Activated naive CD4-positive, alpha-beta T cell treated with anti-CD3 and anti-CD28 coated beads, Interleukin-2, amount 50 U/mL, for 72 hours (primary cell): ENCODE results near the gene FOXL3. TPM values are rescaled to one million over a fixed set of nuclear protein-coding genes. Genes with fewer than 3 reads are reported as not detected.
"Not testable (repeated sequence)": the region's sequence is repeated elsewhere in the genome, so short reads cannot be mapped to it uniquely, and the experiment has no call there.

ENCODE experiments used
- ATAC-seq, 2 donors: fragments of 150-1000 bp; cut with Tn5 transposase; 2 replicates each; pipeline ENCODE4 v1.10.0; 2021; ENCODE audit warnings: mild to moderate bottlenecking in 2 of 2, moderate library complexity in 2 of 2
- DNase-seq, 2 donors: peaks; one replicate each; pipeline ENCODE4 v3.0.0; 2021 to 2022; ENCODE audit warnings: low spot score in 2 of 2
- H3K27ac Mint-ChIP-seq, 2 donors: one replicate each; pipeline ENCODE4 v1.8.0; 2022; ENCODE audit warnings: mild to moderate bottlenecking in 2 of 2, mixed read lengths in 2 of 2
- H3K36me3 Mint-ChIP-seq, 2 donors: one replicate each; pipeline ENCODE4 v1.8.0; 2022; ENCODE audit warnings: mixed read lengths in 2 of 2
- H3K9me3 Mint-ChIP-seq, 2 donors: one replicate each; pipeline ENCODE4 v1.8.0; 2022; ENCODE audit warnings: mixed read lengths in 2 of 2
- total RNA-seq, 2 donors: library from RNA; stranded (reverse); gene quantifications; one replicate each; pipeline ENCODE4 v1.2.3, GENCODE V29; 2022

Gene FOXL3
- total RNA-seq, 2 donors from 2014 or later: not detected

DNA sequence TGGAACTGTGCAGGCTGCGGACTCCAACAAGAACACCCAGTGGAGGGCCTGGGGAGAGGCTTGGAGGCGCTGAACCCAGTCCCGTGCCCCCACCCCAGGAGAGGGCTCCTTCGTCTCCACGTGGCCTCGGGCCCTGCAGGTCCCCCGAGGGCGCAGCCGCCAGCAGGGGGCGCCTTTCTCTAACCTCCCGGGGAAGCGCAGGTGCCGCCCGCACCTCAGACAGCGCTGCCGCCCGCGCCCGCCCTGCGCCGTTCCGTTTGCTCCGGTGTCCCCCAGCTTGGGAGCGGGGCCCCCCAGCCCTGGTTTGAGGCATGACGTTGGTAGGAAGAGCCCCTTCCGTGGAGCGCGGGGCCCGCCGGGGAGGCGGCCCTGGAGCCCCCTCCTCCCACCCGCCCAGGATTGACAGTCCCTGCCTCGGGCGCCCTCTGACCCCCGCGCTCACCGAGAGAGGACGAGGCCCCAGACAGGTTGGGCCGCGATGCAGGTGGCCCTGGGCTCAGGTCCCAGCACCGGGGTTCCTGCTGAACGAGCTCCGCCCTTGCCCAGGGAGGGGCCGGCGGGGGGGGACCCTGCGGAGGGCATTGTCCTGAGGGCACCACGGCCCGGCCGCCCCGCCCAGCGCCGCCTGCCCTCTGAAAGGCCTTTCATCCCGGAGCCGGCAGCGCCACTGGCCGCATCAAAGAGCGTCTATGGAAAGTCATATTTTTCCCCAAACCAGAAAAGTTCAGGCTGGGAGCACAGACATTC is 42.8 kb downstream of the FOXL3 start:
- Mint-ChIP-seq H3K27ac (no peak overlapping the region), H3K9me3 (peaks cover 11% of the 10 kb centered on the region in 2 donors), H3K36me3 (peaks cover 8 to 11% of the 10 kb centered on the region in 2 donors)
- ATAC-seq (peak; percentile 99), DNase-seq (peak; percentile 84 to 97)

GRCh38 chr7:333393-333764 is 43.4 kb downstream of the FOXL3 start:
- Mint-ChIP-seq H3K27ac (no peak overlapping the region), H3K9me3 (peaks cover 11% of the 10 kb centered on the region in 2 donors), H3K36me3 (peaks cover 8 to 11% of the 10 kb centered on the region in 2 donors)
- ATAC-seq (no peak), DNase-seq (no peak)

DNA sequence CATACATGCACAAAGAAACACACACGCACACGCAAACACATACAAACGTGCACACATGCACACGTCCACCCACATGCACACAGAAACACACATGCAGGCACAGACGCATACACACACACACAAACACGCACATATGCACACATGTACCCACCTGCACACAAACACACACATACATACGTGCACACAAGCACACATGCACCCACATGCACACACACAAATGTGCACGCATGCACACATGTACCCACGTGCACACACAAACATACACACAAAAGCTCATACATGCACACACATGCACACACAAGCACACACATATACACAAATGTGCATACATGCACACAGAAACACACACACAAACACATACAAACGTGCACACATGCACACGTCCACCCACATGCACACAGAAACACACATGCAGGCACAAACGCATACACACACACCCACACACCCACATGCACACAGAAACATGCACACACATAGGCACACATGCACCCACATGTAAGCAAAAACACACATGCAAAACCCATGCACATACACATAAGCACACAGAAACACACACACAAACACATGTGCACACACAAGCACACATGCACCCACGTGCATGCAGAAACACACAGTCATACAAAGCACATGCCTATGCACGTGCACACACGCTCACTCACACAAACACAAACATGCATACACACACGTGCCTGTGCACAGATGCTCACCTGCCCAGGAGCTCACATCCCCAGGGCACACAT is 44.8 kb downstream of the FOXL3 start:
- DNase-seq (no peak), ATAC-seq (no peak)
- Mint-ChIP-seq H3K27ac (no peak overlapping the region), H3K9me3 (peaks cover 11% of the 10 kb centered on the region in 2 donors), H3K36me3 (peaks cover 8 to 11% of the 10 kb centered on the region in 2 donors)

GRCh38 chr7:335358-336148 is 45.6 kb downstream of the FOXL3 start:
- ATAC-seq (no peak), DNase-seq (no peak)
- Mint-ChIP-seq H3K36me3 (peaks cover 8 to 11% of the 10 kb centered on the region in 2 donors), H3K27ac (no peak overlapping the region), H3K9me3 (peaks cover 11% of the 10 kb centered on the region in 2 donors)

GRCh38 chr7:336149-336533 is 46.2 kb downstream of the FOXL3 start:
- not testable (repeated sequence) for ATAC-seq, H3K27ac Mint-ChIP-seq, DNase-seq
- Mint-ChIP-seq H3K36me3 (peaks cover 8 to 11% of the 10 kb centered on the region in 2 donors), H3K9me3 (peaks cover 11% of the 10 kb centered on the region in 2 donors)

DNA sequence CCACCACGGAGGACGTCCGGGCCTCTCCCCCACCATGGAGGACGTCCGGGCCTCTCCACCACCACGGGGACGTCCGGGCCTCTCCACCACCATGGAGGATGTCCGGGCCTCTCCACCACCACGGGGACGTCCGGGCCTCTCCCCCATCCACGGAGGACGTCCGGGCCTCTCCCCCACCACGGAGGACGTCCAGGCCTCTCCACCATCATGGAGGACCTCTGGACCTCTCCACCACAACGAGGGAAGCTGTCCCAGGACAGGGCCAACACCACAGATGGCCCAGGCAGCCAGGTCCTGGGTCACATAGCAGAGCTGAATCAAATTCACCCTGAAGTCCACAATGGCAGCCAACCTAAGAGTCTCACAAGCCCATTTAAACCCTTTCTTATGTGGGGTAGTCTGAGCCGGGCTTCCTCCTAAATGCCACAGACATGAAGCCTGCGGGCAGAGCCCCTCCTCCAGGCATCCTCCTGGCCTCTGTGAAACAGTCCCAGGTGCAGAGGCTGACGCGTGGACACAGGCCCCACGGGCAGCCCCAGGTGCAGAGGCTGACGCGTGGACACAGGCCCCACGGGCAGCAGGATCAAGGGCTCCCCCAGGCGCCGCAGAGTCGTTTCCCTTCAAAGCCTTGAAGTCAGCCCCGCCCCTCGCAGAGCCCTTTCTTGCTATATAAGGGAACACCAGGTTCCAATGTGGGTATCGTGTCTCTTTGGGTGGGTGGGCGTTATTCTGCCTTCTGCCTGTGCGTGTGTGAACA is 47.0 kb downstream of the FOXL3 start:
- Mint-ChIP-seq H3K9me3 (peaks cover 11% of the 10 kb centered on the region in 2 donors), H3K36me3 (peaks cover 8 to 11% of the 10 kb centered on the region in 2 donors), H3K27ac (no peak overlapping the region)
- ATAC-seq (no peak), DNase-seq (no peak)

- H3K27ac Mint-ChIP-seq: no peak overlapping the region
- peaks cover 8 to 11% of the 10 kb centered on the region in 2 donors for H3K36me3 Mint-ChIP-seq
- DNase-seq (no peak), ATAC-seq (no peak)
- H3K9me3 Mint-ChIP-seq: peaks cover 11% of the 10 kb centered on the region in 2 donors
Observed at GRCh38 chr7:337567-337951, 47.6 kb downstream of the FOXL3 start.

- peaks cover 11% of the 10 kb centered on the region in 2 donors for H3K9me3 Mint-ChIP-seq
- peaks cover 8 to 11% of the 10 kb centered on the region in 2 donors for H3K36me3 Mint-ChIP-seq
- ATAC-seq: no peak
- DNase-seq: no peak
- H3K27ac Mint-ChIP-seq: no peak overlapping the region
Observed at GRCh38 chr7:338295-339061, 48.5 kb downstream of the FOXL3 start.

GRCh38 chr7:339062-339342 is 49.0 kb downstream of the FOXL3 start:
- H3K27ac Mint-ChIP-seq: no peak overlapping the region
- DNase-seq (no peak), ATAC-seq (no peak)
- peaks cover 11% of the 10 kb centered on the region in 2 donors for H3K9me3 Mint-ChIP-seq
- H3K36me3 Mint-ChIP-seq: peaks cover 8 to 11% of the 10 kb centered on the region in 2 donors

DNA sequence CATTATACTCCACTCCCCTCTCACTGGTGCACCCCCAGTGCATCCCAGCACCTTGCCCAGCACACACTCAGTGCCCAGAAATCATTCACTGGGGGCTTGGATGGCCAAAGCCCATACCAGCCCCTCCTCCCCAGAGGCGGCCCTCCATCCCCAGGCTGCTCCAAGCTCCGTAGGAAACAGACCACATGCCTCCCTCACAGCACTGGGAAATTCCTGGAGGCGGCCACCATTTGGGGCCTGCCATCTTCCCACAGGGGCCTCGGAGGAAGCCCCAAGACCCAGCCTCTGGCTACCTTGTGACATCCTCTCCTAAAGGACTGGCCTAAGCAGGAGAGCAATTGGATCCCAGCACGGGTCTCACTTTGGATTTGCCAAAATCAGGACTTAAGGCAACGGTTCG is 49.7 kb downstream of the FOXL3 start:
- Mint-ChIP-seq H3K9me3 (peaks cover 4% of the 10 kb centered on the region in 2 donors), H3K36me3 (peaks cover 5% of the 10 kb centered on the region in 2 donors), H3K27ac (no peak overlapping the region)
- no peak for DNase-seq
- ATAC-seq: no peak

DNA sequence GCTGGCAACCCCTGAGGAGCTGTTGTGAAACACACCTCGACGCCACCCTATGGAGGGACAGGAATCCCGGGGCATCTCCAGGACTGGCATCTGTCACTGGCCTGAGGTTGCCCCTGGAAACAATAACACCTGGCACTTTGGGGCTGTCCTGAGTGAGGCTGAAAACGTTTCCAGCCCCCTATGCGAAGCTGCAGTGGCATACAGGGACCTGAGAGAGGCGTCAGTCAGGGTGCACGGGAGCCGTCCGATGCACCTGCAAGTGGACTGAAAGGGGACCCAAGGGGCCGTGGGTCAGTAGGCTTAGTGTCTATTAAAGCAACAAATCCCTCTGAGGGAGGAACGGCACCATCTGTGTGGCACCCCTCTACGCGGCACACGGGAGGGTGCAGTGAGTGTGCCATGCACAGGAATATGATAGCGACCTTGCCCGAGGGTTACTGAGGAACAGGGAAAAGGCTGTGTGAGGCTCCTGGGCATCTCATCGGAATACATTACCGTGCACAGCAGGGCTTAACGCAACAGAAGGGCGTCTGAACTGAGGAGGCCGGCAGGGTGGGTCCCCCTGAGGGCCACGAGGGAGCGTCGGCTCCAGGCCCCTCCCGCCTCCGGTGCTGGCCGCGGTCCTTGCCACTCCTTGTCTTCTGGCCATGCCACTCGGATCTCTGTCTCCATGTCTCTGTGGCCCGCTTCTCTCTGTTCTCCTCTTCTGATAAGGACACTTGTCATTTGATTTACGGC is 50.4 kb downstream of the FOXL3 start:
- DNase-seq: no peak
- Mint-ChIP-seq H3K9me3 (no peaks in the 10 kb centered on the region), H3K27ac (no peak overlapping the region), H3K36me3 (no peaks in the 10 kb centered on the region)
- ATAC-seq: no peak

Other genes starting within 250 kb of the FOXL3 start
- gene FAM20C, start 97.6 kb upstream of the FOXL3 start, total RNA-seq: under 1 TPM in 1 of 2 donors, not detected in 1; 0.53 TPM
- gene PDGFA, start 229.7 kb downstream of the FOXL3 start, total RNA-seq: 10 to 100 TPM in 1 of 2 donors, 1 to 10 TPM in 1; 8.4 to 11.7 TPM